ENCODE results near the gene DIAPH1.

DIAPH1 gene

GRCh38 chr5:141623611-141624010 lies 4.8 kb upstream of the DIAPH1 start:
- no peak for TF ChIP-seq CTCF (IDR thresholded peaks at IDR 0.05)
- no peaks in the 10 kb centered on the region for H3K4me1 Mint-ChIP-seq
- H3K36me3 Mint-ChIP-seq (ENCODE audit: low read depth), result peaks cover 61% of the 10 kb centered on the region
- H3K27ac Mint-ChIP-seq, result no peak overlapping the region
- no peaks in the 10 kb centered on the region for H3K9me3 Mint-ChIP-seq
- H3K27me3 Mint-ChIP-seq (ENCODE audit: low read depth, poor library complexity), result no peaks in the 10 kb centered on the region
- H3K4me3 Mint-ChIP-seq, result no peak overlapping the region
- DNase-seq, result no peak

GRCh38 chr5:141623186-141623585 lies 4.4 kb upstream of the DIAPH1 start:
- Mint-ChIP-seq H3K4me1 (peaks cover 1% of the 10 kb centered on the region), H3K36me3 (ENCODE audit: low read depth) (peaks cover 56% of the 10 kb centered on the region), H3K9me3 (no peaks in the 10 kb centered on the region), H3K27ac (no peak overlapping the region), H3K4me3 (no peak overlapping the region), H3K27me3 (ENCODE audit: low read depth, poor library complexity) (no peaks in the 10 kb centered on the region)
- no peak for DNase-seq
- TF ChIP-seq CTCF (IDR thresholded peaks at IDR 0.05), result no peak

- no peak for TF ChIP-seq CTCF (IDR thresholded peaks at IDR 0.05)
- Mint-ChIP-seq H3K27ac (peak overlapping the region; percentile 98), H3K4me1 (peaks cover 42% of the 10 kb centered on the region), H3K4me3 (peak overlapping the region; percentile 100), H3K9me3 (no peaks in the 10 kb centered on the region), H3K36me3 (ENCODE audit: low read depth) (peaks cover 26% of the 10 kb centered on the region), H3K27me3 (ENCODE audit: low read depth, poor library complexity) (peaks cover 2% of the 10 kb centered on the region)
- DNase-seq, result peak; percentile 38
Observed at GRCh38 chr5:141618030-141618803, 583 bp downstream of the DIAPH1 start.

GRCh38 chr5:141617682-141618029 lies 1.1 kb downstream of the DIAPH1 start:
- H3K36me3 Mint-ChIP-seq (ENCODE audit: low read depth), result peaks cover 21% of the 10 kb centered on the region
- peak overlapping the region; percentile 100 for H3K4me3 Mint-ChIP-seq
- peaks cover 4% of the 10 kb centered on the region for H3K27me3 Mint-ChIP-seq (ENCODE audit: low read depth, poor library complexity)
- H3K4me1 Mint-ChIP-seq, result peaks cover 42% of the 10 kb centered on the region
- H3K9me3 Mint-ChIP-seq, result no peaks in the 10 kb centered on the region
- TF ChIP-seq CTCF (IDR thresholded peaks at IDR 0.05), result no peak
- DNase-seq, result no peak
- H3K27ac Mint-ChIP-seq, result peak overlapping the region; percentile 98

GRCh38 chr5:141617128-141617527 lies 1.7 kb downstream of the DIAPH1 start:
- H3K4me1 Mint-ChIP-seq, result peaks cover 42% of the 10 kb centered on the region

More at GRCh38 chr5:141617128-141617527, 1.7 kb downstream of the DIAPH1 start:
- Mint-ChIP-seq H3K27me3 (ENCODE audit: low read depth, poor library complexity) (peaks cover 4% of the 10 kb centered on the region), H3K4me3 (peak overlapping the region; percentile 100), H3K36me3 (ENCODE audit: low read depth) (peaks cover 20% of the 10 kb centered on the region), H3K27ac (no peak overlapping the region), H3K9me3 (no peaks in the 10 kb centered on the region)
- TF ChIP-seq CTCF (IDR thresholded peaks at IDR 0.05), result no peak
- no peak for DNase-seq

All from nephron progenitor cell (in vitro differentiated cells).